SW480 (cell line): ENCODE measurements around the gene TFDP1.

Experiments used
- DNase-seq: peaks from one replicate; pipeline ENCODE4 v3.0.0-alpha.2; 2016; ENCODE audit warnings: low spot score

Gene TFDP1, protein sequence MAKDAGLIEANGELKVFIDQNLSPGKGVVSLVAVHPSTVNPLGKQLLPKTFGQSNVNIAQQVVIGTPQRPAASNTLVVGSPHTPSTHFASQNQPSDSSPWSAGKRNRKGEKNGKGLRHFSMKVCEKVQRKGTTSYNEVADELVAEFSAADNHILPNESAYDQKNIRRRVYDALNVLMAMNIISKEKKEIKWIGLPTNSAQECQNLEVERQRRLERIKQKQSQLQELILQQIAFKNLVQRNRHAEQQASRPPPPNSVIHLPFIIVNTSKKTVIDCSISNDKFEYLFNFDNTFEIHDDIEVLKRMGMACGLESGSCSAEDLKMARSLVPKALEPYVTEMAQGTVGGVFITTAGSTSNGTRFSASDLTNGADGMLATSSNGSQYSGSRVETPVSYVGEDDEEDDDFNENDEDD

GRCh38 chr13:113584205-113584869 lies at the start of gene TFDP1:
Gene TFDP1, plus strand, starts transcription at chr13:113584753. Its CDS starts 1,085 bp downstream, at chr13:113585838.
- DNase-seq: peak; percentile 69

DNA sequence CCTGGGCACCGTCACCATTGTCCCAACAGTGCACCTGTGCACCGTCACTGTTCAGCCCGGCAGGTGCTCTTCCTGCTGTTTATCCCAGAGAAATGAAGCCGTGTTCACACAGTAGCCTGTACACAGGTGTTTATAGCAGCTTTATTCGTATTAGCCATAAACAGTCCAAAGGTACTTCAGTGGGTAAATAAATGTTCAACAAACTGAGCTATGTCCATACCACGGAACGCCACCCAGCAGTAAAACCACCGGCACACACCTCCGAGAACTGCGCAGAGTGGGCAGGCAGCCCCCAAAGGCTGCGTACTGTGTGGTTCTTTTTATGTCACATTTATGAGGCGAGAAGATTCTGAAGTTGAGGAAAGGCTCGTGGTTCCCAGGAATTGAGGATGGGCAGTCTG lies 49.2 kb upstream of the TFDP1 start:
- no peak for DNase-seq

DNA sequence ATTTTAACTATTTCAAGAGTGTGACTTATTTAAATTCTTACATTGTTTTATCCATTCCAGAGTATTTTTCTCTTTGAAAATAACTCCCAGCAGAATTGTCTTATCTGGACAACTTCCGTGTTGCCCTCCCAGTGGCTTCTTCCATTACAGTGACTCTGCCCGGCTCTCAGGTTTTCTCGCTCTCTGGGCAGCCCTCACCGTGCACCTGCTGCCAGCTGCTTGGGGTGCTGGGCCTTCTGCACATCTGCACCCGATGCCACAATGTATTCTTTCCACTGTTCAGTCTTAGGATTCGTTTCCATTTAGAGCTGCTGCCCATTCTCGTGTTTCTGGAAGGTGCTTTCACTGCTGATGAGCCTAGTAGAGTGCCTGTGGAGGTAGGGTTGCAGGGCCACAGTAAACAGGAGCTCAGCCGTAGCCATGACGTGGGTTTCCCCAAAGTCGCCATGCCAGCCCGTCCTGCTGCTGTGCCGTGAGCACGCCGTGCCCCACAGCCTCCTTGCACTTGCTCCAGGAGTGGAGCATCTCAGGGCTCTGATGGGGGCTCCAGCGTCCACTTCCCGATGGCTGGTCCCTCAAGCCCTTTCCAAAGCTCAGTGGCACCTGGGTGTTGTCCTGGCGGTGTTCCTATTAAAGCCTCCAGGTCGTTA lies 48.0 kb upstream of the TFDP1 start:
- no peak for DNase-seq

GRCh38 chr13:113537205-113537604 lies 47.3 kb upstream of the TFDP1 start:
- DNase-seq: no peak

GRCh38 chr13:113537909-113538688 lies 46.5 kb upstream of the TFDP1 start:
- DNase-seq: no peak

- no peak for DNase-seq
These were observed 45.9 kb upstream of the TFDP1 start for GRCh38 chr13:113538689-113539058.

GRCh38 chr13:113539176-113539575 lies 45.4 kb upstream of the TFDP1 start:
- DNase-seq: no peak

- no peak for DNase-seq
These were observed 44.7 kb upstream of the TFDP1 start for GRCh38 chr13:113539822-113540221.

GRCh38 chr13:113540523-113540922 lies 44.0 kb upstream of the TFDP1 start:
- no peak for DNase-seq

- DNase-seq: no peak
These were observed 41.7 kb upstream of the TFDP1 start for GRCh38 chr13:113542751-113543424.

- no peak for DNase-seq
These were observed 40.3 kb upstream of the TFDP1 start for GRCh38 chr13:113544071-113544891.

DNA sequence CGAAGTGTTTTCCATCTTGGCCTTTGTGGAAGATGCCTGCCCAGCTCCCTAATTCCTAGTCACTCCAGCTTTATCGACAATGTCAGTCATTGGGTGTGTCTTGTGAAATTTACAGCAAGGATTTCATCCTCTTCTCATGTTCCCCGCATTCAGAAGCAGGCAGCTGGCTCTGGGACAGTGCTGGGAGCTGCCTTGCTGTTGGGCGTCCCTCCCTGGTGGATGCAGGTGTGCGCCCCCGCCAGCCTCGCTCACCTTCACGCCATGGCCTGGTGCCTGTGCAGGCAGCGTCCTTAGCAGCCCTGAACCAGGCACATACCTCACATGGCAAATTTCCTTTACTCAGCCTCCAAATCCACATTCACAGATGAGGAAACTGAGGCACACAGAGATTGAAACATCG lies 39.7 kb upstream of the TFDP1 start:
- DNase-seq: no peak

- DNase-seq: no peak
These were observed 39.1 kb upstream of the TFDP1 start for GRCh38 chr13:113545455-113545930.

- DNase-seq: no peak
These were observed 38.5 kb upstream of the TFDP1 start for GRCh38 chr13:113545931-113546516.

DNA sequence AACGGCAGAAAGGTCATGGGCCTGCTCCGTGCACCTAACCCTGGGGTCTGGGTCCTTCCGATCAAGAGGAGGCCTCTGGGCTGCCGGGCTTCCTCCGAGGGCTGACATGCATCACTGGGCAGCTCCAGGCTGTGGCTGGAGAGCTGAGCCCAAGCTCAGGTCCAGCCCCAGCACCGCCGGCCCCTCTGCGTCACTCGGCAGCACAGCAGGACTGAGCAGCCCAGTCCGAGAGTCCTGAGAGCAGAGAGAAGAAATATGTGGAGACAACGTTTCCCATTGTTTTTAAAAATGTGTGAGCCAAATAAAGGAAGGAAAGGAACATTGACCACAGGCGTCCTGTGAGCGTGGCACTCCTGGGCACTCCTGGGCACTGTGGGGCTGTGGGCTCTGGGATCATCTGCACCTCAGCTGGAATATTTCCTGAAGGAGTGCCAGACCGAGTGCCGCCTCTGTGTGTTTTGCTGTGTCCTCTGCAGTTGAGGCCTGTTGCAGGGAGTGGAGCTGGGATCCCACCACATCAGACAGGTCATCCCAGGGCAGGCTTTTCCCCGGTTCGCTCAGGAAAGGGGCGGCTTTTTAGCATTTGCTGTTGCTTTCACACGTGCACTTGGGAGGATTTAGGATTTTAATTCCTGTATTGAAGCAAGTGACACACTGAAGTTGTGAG lies 37.8 kb upstream of the TFDP1 start:
- no peak for DNase-seq

DNA sequence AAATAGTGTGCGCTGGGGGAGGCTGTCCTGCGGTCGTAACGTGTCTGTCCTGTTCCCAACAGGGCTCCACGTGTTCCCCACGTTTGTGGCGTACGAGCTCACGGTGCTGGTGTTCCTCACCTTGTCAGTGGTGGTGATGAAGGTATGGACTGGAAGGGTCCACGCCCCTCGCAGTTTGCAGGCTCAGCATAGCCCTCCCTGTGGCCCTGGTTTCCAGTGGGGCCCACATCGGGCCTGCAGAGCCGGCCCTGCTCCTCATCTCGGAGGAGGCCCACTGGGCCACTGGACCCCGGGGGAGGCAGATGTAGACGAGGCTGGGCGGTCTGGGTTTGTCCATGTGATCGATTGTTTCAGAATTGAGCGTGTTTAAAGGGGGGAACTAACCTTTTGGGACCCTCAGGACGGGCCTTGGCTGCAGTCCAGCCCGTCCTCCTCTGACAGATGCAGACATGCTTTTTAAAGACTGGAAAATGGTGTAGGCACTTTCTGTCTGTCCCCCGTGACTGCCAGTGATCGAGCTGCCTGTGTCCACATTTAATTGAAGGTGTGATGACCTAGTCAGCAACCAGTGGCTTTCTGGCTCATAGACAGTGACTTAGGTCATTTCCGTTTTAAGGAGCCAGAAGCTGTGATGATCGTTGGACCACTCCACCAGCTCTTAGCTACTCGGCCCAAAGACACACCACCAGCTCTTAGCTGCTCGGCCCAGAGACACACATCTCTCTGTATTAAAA lies 37.1 kb upstream of the TFDP1 start:
- no peak for DNase-seq

GRCh38 chr13:113548171-113548641 lies 36.3 kb upstream of the TFDP1 start:
- DNase-seq: no peak

DNA sequence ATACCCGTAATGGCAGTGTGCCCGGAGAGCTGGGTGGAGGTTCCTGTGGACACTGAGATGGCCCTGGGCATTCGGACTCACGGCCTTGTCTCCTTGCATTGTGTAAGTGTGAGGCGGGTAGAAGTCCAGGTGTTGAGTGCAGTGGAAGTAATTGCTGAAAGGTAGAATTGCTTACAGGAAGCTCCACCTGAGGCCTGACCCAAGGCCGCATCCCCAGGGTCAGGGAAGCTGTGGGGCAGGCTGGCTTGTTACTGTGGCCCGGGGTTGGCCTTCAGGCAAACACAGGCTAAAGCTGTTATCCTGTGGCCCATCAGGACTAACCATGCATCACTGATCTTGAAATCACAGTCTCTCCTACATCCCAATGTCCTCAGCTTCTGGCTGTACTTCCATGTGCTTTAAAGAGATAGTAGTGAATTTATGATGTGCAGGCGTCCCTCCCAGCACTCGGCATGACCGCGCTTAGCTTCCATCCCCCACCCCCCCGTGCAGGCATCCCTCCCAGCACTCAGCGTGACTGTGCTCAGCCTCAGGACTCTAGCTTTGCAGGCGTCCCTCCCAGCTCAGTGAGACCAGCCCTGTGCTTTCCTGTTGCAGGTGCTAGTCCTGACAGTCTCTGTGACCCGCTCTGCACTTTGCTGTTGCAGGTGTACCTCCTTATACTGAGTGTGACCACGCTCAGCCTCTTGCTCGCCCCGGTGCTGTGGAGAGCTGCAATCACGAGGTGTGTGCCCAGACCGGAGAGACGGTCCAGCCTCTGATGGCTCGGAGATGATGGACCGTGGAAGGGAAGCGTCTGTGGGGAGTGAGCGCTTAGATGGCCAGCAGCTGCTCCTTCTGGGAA lies 35.6 kb upstream of the TFDP1 start:
- no peak for DNase-seq
